GM21786 (cell line): Measurements from ENCODE around the gene NCOA3.

Experiments
- ATAC-seq: cut with Tn5 transposase; IDR thresholded peaks from one replicate; pipeline ENCODE4 v1.9.1; 2021; ENCODE audit not compliant: unreplicated experiment

The NCOA3 gene

DNA sequence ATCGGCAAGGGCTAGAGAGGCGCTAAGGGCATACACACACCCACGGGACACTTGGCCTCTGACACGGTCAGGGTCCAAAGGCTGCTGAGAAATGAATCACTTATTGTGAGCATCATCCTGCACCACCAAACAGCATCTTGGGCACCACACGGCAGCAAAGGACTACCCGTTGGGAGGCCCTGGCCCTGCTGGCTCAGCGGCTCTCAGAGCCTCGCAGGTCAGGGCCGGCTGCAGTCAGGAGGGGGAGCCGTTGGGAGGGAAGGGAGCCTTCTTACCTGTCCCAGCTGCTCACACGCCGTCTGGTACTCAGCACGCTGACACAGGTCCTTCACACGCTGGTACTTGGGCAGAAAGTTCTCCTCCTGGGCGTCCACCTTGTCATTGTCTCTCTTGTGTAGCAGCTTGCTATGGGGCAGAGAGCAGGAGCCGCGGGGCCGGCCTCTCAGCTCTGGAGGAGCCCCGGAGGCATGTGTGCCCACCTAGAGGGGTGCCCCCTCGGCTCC, 174.6 kb downstream of the NCOA3 start:
- ATAC-seq = no peak

- no peak for ATAC-seq
Measured at GRCh38 chr20:47676912-47677634, 175.4 kb downstream of the NCOA3 start.

DNA sequence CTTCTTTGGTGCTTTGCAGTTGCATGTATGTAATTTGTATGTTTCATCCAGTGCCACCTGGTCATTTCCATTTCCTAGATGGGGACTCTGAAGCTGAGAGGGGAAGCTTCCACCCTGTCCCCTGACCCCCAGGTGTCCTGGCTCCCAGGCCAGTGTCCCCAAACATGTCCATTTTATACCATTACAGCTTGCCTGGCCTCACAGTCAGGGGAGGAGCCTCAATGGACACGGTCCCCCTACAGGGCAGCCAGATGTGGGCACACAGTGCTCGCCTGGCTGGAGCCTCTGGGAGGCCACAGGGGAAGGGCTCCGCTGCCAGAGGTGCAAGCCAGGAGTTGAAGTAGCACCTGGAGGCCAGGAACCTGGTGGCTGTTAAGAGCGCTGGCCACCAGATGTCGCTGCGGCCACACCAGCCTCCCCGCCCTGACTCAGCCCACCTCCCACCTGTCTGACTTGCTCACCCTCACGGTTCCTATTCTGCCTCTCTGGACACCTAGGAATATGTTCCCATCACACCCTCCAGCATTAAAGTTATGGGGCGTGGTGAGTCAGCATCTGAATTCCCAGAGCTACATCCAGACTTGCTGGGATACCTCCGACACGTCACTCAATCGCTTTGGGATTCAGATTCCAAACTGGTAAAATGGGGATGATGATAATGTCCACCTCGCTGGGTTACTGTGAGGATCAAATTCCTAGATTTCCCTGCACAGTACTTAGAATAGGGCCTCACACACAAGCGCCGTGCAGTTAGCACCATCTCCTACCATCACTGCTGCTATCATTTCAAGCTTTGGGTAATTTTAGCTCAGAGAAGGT, 176.2 kb downstream of the NCOA3 start:
- no peak for ATAC-seq

GRCh38 chr20:47678536-47678935, 176.8 kb downstream of the NCOA3 start:
- ATAC-seq = no peak

GRCh38 chr20:47679462-47679861, 177.8 kb downstream of the NCOA3 start:
- no peak for ATAC-seq

- no peak for ATAC-seq
Measured at GRCh38 chr20:47680804-47681529, 179.3 kb downstream of the NCOA3 start.

DNA sequence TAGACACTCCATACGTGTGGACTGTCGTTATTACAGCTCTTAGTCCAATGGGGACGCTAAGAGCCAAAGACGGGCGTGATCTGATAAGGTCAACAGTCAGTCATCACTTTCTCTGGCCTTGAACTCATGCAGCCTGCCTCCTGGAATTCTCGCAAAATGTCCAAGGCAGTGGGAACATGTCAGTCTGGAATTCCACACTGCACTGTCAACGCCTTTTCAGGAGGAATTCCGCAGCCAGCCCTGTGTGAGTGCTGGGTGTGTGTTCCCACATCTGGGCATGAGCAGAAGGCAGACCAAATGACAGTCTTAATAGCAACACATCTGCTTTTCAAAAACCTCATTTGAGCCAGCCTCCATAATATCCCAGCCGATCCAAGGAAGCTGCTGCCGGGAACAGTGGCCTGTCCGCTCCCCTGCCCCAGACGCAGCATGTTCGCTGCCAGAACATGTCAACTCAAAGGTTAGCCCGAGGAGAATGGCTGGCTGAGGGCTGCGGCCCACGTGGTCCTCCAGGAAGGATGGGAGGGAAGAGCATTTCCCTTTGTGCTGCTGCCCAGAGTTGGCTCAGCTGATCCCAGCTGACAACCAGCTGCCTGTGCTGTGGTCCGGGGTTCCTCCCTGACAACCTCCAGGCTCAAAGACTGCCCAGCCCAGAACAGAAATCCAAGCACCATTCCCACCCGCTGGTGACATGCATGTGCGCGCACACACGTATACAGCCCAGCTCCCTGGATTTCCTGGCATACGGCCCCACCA, 180.5 kb downstream of the NCOA3 start:
- ATAC-seq = no peak

GRCh38 chr20:47682916-47683315, 181.2 kb downstream of the NCOA3 start:
- no peak for ATAC-seq

GRCh38 chr20:47684306-47685080, 182.8 kb downstream of the NCOA3 start:
- ATAC-seq = no peak

DNA sequence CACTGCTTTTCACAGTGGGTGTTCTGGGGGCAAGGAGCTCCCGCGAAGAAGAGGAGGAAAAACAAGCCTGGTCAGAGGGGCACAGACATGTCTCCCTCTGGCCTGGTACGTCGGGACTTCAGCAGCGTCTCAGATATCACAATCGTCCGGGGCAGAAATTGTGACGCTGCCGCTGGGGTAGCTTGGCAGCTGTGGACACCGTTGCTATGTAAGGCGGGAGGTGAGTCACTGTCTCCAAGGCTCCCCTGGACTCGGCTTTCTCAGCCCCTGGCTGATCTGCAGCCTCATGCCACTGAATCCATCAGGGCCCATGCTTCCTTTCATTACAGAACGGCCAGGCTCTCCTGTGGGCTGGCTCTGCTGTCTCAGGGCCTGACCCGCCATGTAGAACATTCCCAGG, 184.9 kb downstream of the NCOA3 start:
- no peak for ATAC-seq

DNA sequence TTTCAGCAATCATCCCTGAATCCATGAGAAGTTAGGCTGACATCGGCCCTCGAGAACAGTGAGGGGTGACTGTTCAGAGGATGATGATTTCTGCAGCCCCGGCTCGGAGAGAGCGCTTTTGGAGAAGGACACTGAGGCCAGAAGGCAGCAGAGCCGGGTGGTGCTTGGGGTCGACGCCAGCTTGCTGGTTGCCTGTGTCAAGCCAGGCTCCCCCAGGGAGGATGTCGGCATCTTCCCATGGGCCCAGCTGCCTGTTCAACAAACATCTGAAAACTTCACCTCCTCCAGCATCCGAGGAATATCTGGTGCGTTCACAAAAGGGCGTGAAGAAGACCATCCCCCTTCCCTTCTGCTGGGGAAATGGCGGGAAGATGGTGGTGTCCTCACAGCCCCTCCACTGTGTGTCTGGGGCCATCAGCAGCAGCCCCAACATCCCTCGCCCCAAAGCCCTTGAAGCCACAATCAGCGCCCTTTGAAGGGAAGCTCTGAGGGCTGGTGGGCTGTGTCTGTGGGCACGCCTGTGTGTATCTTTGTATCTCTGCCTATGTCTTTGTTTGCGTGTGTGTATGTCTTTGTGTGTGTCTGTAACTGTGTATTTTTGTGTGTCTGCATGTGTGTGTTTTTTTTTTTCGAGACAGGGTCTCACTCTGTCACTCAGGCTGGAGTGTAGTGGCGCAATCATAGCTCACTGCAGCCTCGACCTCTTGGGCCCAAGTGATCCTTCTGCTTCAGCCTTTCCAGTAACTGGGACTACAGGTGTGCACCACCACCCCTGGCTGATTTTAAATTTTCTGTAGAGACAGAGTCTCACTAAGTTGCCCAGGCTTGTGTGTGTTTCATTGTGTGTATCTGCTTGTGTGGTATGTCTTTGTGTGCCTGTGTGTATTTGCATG, 185.7 kb downstream of the NCOA3 start:
- ATAC-seq = no peak

DNA sequence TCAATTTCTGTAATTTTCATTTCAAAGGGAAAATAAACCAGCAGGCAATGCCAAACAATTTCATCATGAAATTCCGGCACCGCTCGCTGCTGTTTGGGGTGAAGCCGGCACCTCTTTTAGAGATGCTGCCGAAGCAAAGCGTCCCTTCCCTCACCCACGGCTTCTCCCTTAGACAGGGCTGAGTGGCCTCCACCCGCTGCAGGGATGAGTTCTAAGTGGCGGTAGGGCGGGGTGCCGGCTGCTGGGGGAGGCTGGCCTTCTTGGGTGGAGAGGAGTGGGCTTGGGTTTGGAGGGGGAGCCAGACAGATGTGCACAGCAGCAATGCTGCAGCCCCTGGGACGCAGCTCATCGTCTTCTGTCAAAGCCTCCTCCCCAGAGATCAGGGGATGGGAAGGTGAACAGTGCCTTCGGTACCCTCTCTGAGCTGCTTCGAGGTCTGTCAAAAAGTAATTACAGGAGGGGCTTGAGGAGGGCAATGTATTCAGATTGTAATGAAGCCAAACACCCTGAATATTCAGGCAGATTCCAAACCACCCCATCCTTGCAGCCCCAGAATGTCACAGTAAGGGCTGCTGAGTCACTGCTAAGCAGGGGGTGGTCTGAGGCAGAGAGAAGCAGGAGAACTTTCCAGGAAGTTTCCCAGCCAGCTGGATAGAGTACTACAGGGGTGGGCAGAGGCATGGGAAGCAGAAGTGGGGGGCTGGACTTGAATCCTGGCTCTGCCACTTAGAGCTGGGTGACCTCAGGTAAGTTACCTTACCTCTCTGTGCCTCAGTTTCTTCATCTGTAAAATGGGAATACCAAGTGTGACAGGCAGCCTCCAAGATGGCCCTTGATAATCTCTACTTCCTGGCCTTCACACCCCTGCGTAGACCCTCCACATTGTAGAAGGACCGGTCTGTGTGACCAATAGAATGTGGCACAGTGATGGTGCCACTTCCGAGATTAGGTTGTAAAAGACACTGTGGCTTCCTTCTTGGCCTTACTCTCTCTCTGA, 187.0 kb downstream of the NCOA3 start:
- no peak for ATAC-seq

DNA sequence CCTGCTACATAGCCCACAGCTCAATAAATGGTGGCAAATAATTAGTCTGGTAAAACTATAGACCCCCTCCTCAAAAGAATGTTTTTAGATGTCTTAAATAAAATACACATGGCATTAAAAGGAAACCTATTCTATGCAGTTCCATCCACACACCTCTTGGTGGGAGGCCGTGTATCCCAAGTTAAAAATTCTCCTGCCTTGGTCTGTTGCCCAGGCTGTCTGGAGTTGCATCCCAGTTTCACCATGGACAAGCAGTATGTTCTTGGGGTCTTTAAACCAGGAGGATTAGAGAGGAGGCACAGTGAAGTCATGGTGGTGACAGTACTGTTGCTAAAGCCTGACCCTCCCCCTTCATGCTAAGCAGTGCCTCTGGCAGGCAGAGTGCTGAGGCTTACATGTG, 188.0 kb downstream of the NCOA3 start:
- no peak for ATAC-seq

DNA sequence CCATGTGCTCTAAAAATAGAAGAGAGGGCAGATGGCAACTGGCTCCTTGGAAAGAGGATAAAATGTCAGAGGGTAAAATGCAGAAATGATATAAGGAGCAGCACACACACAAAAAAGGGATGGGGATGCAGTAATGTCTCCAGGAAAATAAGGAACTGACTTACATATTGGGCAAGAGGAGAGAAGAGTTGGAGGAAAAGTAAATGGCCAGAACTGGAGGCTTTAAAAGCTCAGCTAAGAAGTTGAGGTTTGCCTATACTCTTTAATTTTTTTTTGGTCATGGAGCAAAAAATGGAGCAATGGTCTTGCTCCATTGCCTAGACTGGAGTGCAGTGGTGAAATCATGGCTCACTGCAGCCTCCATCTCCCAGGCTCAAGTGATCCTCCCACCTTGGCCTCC, 189.9 kb downstream of the NCOA3 start:
- no peak for ATAC-seq

DNA sequence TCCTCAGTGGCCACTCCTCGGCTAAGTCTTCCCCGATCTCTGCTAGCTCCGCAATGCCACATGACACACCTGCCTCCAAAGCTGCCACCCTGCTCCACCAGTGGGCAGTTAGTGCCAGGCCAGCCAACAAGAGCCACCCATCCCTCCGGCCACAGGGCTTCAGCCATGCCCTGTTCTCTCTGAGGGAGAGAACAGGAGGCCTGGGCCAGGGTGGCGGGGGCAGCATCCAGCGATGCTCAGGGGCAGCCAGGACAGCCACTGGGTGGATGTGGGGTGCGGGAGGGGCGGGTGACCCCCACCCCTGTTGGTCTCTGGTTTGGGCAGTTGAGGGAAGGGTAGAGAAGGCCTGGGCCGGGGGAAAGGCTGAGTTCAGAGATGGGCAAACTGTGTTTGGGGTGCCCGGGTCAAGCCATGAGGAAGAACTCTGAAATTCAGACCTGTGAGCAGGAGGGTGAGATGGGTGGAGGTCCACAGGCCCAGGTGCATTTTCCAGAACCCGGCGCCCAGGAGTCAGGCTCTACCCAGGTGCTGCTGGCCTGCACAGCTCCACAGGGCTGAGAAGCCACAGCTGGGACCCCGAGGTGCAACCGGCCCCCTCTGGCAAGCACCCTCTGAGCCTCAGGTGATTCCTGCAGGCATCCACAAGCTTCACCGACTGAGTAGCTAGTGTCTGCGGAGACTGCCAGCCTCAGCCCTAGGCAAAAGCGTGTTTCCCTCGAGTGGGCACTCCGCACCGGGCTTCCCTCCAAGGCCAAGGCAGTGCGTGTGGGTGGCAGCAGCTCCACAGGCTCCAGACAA, 192.5 kb downstream of the NCOA3 start:
- no peak for ATAC-seq

DNA sequence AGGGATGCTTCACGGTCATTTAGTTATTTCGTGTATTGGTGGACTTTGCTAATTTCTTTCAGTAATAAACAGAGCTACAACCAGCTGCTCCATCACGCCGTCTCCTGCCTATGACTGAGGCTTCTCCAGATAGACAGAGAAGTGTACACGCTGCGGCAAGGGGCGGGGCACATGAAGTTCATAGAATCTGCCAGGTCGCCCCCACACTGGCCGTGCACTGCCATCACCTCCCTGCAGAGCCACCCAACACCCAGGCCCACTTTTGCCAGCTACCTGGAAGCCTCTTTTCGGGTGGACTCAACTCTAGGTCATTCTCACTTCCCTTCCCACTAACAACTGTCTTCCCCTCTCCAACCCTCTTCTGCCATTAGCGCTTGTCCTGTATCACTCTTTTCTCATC, 195.2 kb downstream of the NCOA3 start:
- ATAC-seq = no peak

DNA sequence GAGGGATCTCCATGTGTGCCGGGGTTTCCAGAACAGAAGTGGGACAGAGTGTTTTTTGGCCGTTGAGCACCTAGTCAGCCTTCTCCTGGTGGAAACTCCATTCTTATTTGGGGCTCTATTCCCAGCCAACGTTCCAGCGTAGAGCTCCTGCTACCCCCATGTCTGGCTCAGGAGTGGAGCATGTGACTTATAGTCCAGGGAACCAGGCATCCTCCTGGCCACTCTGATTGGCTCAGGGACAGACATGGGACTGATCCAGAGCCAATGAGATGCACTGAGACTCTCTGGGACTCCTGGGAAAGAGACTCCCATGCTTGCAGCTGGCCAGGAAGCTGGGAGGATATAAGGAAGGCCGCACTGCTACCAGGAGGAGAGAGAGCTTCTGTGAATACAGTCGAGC, 196.5 kb downstream of the NCOA3 start:
- ATAC-seq = no peak
